IMR-90 (cell line): ENCODE data around the gene ASPG. TPM values are rescaled to one million over a fixed set of nuclear protein-coding genes. Genes with fewer than 3 reads are reported as not detected.

Source experiments
- ATAC-seq: fragments of 200-7000 bp; cut with Tn5 transposase; 2 replicates; pipeline ENCODE4 v1.9.1; 2020; ENCODE audit warnings: low read depth, mild to moderate bottlenecking, moderate library complexity
- BruUV-seq: library from RNA; stranded (reverse); fragments of 400-500 nt; replicated peaks from 2 replicates; lab custom pipeline; 2021; lab: Mats Ljungman, UMichigan
- CTCF ChIA-PET: fragments of 300-600 bp; formaldehyde crosslinking; extraction: SDS; loops from one replicate; lab custom pipeline; 2021; ENCODE audit warnings: antibody characterized with exemption; lab: Yijun Ruan, JAX
- POLR2A ChIA-PET: fragments of 300-600 bp; sonication (Branson Sonifier 250); formaldehyde crosslinking; loops from one replicate; lab custom pipeline; 2022; ENCODE audit warnings: antibody characterized with exemption; ENCODE audit not compliant: unreplicated experiment; lab: Charles Lee
- DNase-seq: peaks from one replicate; pipeline ENCODE4 v3.0.0; 2013
- H2AFZ ChIP-seq: replicated peaks from 2 replicates; pipeline ENCODE3; 2013; ENCODE audit warnings: low read length, mild to moderate bottlenecking; ENCODE audit not compliant: poor library complexity
- H2AK5ac ChIP-seq: 2 replicates; pipeline ENCODE4 v1.6.1; 2013; ENCODE audit warnings: low read depth, low read length, inconsistent platforms
- H2AK9ac ChIP-seq: replicated peaks from 2 replicates; pipeline ENCODE3; 2013; ENCODE audit warnings: mild to moderate bottlenecking, low read depth, low read length, moderate library complexity; ENCODE audit not compliant: poor library complexity
- H2BK120ac ChIP-seq: 2 replicates; pipeline ENCODE4 v1.6.1; 2013; ENCODE audit warnings: low read depth, low read length, inconsistent platforms
- H2BK15ac ChIP-seq: 3 replicates; pipeline ENCODE4 v1.6.1; 2013; ENCODE audit warnings: low read depth, low read length, inconsistent platforms
- H2BK20ac ChIP-seq: 2 replicates; pipeline ENCODE4 v1.6.1; 2013; ENCODE audit warnings: low read depth, mild to moderate bottlenecking, inconsistent platforms, low read length, moderate library complexity
- H2BK5ac ChIP-seq: 2 replicates; pipeline ENCODE4 v1.6.1; 2013; ENCODE audit warnings: mild to moderate bottlenecking, low read depth, low read length, inconsistent platforms; ENCODE audit not compliant: poor library complexity, severe bottlenecking
- H3K14ac ChIP-seq: replicated peaks from 2 replicates; pipeline ENCODE4 v1.6.1; 2013; ENCODE audit warnings: low read depth, low read length, inconsistent platforms
- H3K18ac ChIP-seq: 2 replicates; pipeline ENCODE4 v1.6.1; 2013; ENCODE audit warnings: low read depth, low read length, control low read depth
- H3K23ac ChIP-seq: 2 replicates; pipeline ENCODE4 v1.6.1; 2013; ENCODE audit warnings: low read depth, low read length, inconsistent platforms
- H3K27ac ChIP-seq: 2 replicates; pipeline ENCODE4 v1.5.1; 2013; ENCODE audit warnings: mild to moderate bottlenecking, control low read depth, low read length; ENCODE audit not compliant: insufficient read depth
- H3K27me3 ChIP-seq: 2 replicates; pipeline ENCODE4 v1.6.1; 2013; ENCODE audit warnings: low read length; ENCODE audit not compliant: control insufficient read depth, insufficient read depth
- H3K36me3 ChIP-seq: 2 replicates; pipeline ENCODE4 v1.6.1; 2013; ENCODE audit warnings: low read length, mixed read lengths; ENCODE audit not compliant: control insufficient read depth, insufficient read depth
- H3K4ac ChIP-seq: 2 replicates; pipeline ENCODE4 v1.6.1; 2013; ENCODE audit warnings: low read depth, low read length, inconsistent platforms
- H3K4me1 ChIP-seq: 2 replicates; pipeline ENCODE4 v1.6.1; 2013; ENCODE audit warnings: low read length, mixed read lengths; ENCODE audit not compliant: control insufficient read depth, insufficient read depth
- H3K4me2 ChIP-seq: 2 replicates; pipeline ENCODE4 v1.6.1; 2013; ENCODE audit warnings: low read depth, mild to moderate bottlenecking, control low read depth, low read length, moderate library complexity
- H3K4me3 ChIP-seq: 2 replicates; pipeline ENCODE4 v1.5.1; 2013; ENCODE audit warnings: low read depth, mild to moderate bottlenecking, control low read depth, low read length, moderate library complexity; ENCODE audit not compliant: insufficient read depth
- H3K56ac ChIP-seq: 2 replicates; pipeline ENCODE4 v1.6.1; 2013; ENCODE audit warnings: low read length, inconsistent platforms; ENCODE audit not compliant: insufficient read depth; ENCODE audit errors: extremely low read depth
- H3K79me1 ChIP-seq, 2 experiments: 2 replicates each; pipeline ENCODE4 v1.6.1; 2013; ENCODE audit warnings: low read length in 2 of 2, inconsistent platforms in 1 of 2, low read depth in 1 of 2
- H3K9ac ChIP-seq: 2 replicates; pipeline ENCODE4 v1.6.1; 2013; ENCODE audit warnings: low read depth, low read length, control low read depth
- H3K9me1 ChIP-seq: 2 replicates; pipeline ENCODE4 v1.6.1; 2013; ENCODE audit warnings: low read length, inconsistent platforms; ENCODE audit not compliant: insufficient read depth
- H3K9me3 ChIP-seq: 2 replicates; pipeline ENCODE4 v1.6.1; 2013; ENCODE audit warnings: low read length; ENCODE audit not compliant: control insufficient read depth, insufficient read depth
- H4K20me1 ChIP-seq: 2 replicates; pipeline ENCODE4 v1.6.1; 2013; ENCODE audit warnings: low read length, inconsistent platforms; ENCODE audit not compliant: insufficient read depth
- H4K5ac ChIP-seq: 2 replicates; pipeline ENCODE4 v1.6.1; 2013; ENCODE audit warnings: mild to moderate bottlenecking, low read depth, low read length, control low read depth
- H4K8ac ChIP-seq, 2 experiments: 2 replicates each; pipeline ENCODE4 v1.6.1; 2013; ENCODE audit warnings: low read depth in 2 of 2, low read length in 2 of 2, control low read depth in 1 of 2, inconsistent platforms in 1 of 2
- H4K91ac ChIP-seq: 2 replicates; pipeline ENCODE4 v1.6.1; 2013; ENCODE audit warnings: low read depth, low read length, inconsistent platforms; ENCODE audit not compliant: insufficient read depth
- BHLHE40 ChIP-seq: fragments of 150-350 bp; IDR thresholded peaks from 2 replicates; pipeline ENCODE4 v1.6.1; 2016; ENCODE audit warnings: mild to moderate bottlenecking, low read depth, low read length
- CEBPB ChIP-seq: IDR thresholded peaks from 2 replicates; pipeline ENCODE4 v1.6.1; 2012; ENCODE audit warnings: low read depth, low read length, improper control_type of control experiment
- CHD1 ChIP-seq: IDR thresholded peaks from 2 replicates; pipeline ENCODE4 v1.6.1; 2012; ENCODE audit warnings: low read depth, low read length, improper control_type of control experiment
- CTCF ChIP-seq: conservative IDR thresholded peaks from 2 replicates; pipeline ENCODE4 v1.5.1; 2012; ENCODE audit warnings: mild to moderate bottlenecking, low read depth, low read length, improper control_type of control experiment
- ELK1 ChIP-seq: fragments of 150-350 bp; IDR thresholded peaks from 2 replicates; pipeline ENCODE4 v1.6.1; 2016; ENCODE audit warnings: low read depth, mild to moderate bottlenecking, low read length, moderate library complexity, borderline replicate concordance
- FOS ChIP-seq: fragments of 150-350 bp; IDR thresholded peaks from 2 replicates; pipeline ENCODE4 v1.6.1; 2016; ENCODE audit warnings: low read depth, low read length
- MAFK ChIP-seq: IDR thresholded peaks from 2 replicates; pipeline ENCODE4 v1.6.1; 2012; ENCODE audit warnings: low read depth, low read length, improper control_type of control experiment
- MAZ ChIP-seq: IDR thresholded peaks from 2 replicates; pipeline ENCODE4 v1.6.1; 2012; ENCODE audit warnings: low read depth, mild to moderate bottlenecking, low read length, improper control_type of control experiment, moderate library complexity, borderline replicate concordance
- MXI1 ChIP-seq: IDR thresholded peaks from 2 replicates; pipeline ENCODE4 v1.6.1; 2012; ENCODE audit warnings: low read depth, mild to moderate bottlenecking, low read length, moderate library complexity, borderline replicate concordance
- NFE2L2 ChIP-seq: fragments of 150-350 bp; IDR thresholded peaks from 2 replicates; pipeline ENCODE4 v1.6.1; 2016; ENCODE audit warnings: low read depth, mild to moderate bottlenecking, low read length
- POLR2A ChIP-seq: IDR thresholded peaks from 2 replicates; pipeline ENCODE4 v1.6.1; 2012; ENCODE audit warnings: mild to moderate bottlenecking, low read depth, low read length
- RAD21 ChIP-seq: IDR thresholded peaks from 2 replicates; pipeline ENCODE4 v1.6.1; 2012; ENCODE audit warnings: low read length, improper control_type of control experiment
- RCOR1 ChIP-seq: IDR thresholded peaks from 2 replicates; pipeline ENCODE4 v1.6.1; 2012; ENCODE audit warnings: mild to moderate bottlenecking, low read length, improper control_type of control experiment; ENCODE audit not compliant: insufficient replicate concordance
- RFX5 ChIP-seq: IDR thresholded peaks from 2 replicates; pipeline ENCODE4 v1.8.0; 2012; ENCODE audit warnings: low read depth, mild to moderate bottlenecking, low read length, moderate library complexity
- SMC3 ChIP-seq: fragments of 150-350 bp; IDR thresholded peaks from 2 replicates; pipeline ENCODE4 v1.6.1; 2016; ENCODE audit warnings: low read depth, mild to moderate bottlenecking, antibody characterized with exemption, low read length, moderate library complexity
- USF2 ChIP-seq: fragments of 150-350 bp; IDR thresholded peaks from 2 replicates; pipeline ENCODE4 v1.6.1; 2017; ENCODE audit warnings: mild to moderate bottlenecking, antibody characterized with exemption, low read length, low read depth
- WGBS, 2 experiments: methylation state at CpG; one replicate each; pipeline versions ENCODE4 v1.1.5 to v1.1.7; 2013; ENCODE audit warnings: missing lambda C conversion rate in 2 of 2; ENCODE audit not compliant: insufficient read length in 1 of 2; ENCODE audit errors: extremely low coverage in 2 of 2; 5-methylcytosine and 5-hydroxymethylcytosine counted together
- dilution Hi-C: fragments of 300-500 bp; cut with HindIII; formaldehyde crosslinking; loops from one replicate; pipeline ENCODE4 v1.14.3; 2018; ENCODE audit warnings: low sequenced_read_pairs; ENCODE audit not compliant: unreplicated experiment
- in situ Hi-C: fragments of 300-500 bp; cut with MboI; formaldehyde crosslinking; loops from 3 replicates; pipeline ENCODE4 v1.14.3; 2019; ENCODE audit warnings: low sequenced_read_pairs, inconsistent platforms, mixed read lengths
- intact Hi-C: fragments of 100-400 bp; cut with micrococcal nuclease; formaldehyde crosslinking; loops from 2 replicates; pipeline ENCODE4 v1.10.0; 2022
- polyA plus RNA-seq, 3 experiments: library from polyadenylated mRNA; depleted of rRNA; stranded (reverse); fragments of >200 nt; gene quantifications; 2 replicates each; pipeline ENCODE4 v1.2.3, GENCODE V29; 2012; ENCODE audit warnings: low replicate concordance in 1 of 3
- total RNA-seq: library from RNA; depleted of rRNA; stranded (reverse); fragments of >200 nt; gene quantifications from 2 replicates; pipeline ENCODE4 v1.2.3, GENCODE V29; 2012

Gene ASPG
- total and polyA plus RNA-seq, 2 of the 4 experiments (the other 2 are of a cell fraction): not detected

- no peak overlapping the region for H3K27ac ChIP-seq
- ATAC-seq: no peak
These were observed 20.4 kb downstream of the ASPG start for GRCh38 chr14:104105822-104106470.

More at GRCh38 chr14:104105822-104106470, 20.4 kb downstream of the ASPG start:
- no peak overlapping the region for H3K18ac ChIP-seq
- BruUV-seq: no TSS peak
- H2AK9ac ChIP-seq: no peak overlapping the region
- H4K8ac ChIP-seq: no peak overlapping the region
- H3K14ac ChIP-seq: no peak overlapping the region
- no peak overlapping the region for H3K23ac ChIP-seq
- no peak overlapping the region for H3K4me3 ChIP-seq
- no peaks in the 10 kb centered on the region for H3K36me3 ChIP-seq
- dilution Hi-C loops (no loop called here), in situ Hi-C loops (no loop called here), intact Hi-C loops (no loop called here)
- no peak overlapping the region for H3K9ac ChIP-seq
- no peaks in the 10 kb centered on the region for H4K20me1 ChIP-seq
- H3K4ac ChIP-seq: no peak overlapping the region
- no peak overlapping the region for H2BK20ac ChIP-seq
- no peak overlapping the region for H2BK120ac ChIP-seq
- no peak overlapping the region for H2BK5ac ChIP-seq
- H3K79me1 ChIP-seq: no peaks in the 10 kb centered on the region
- TF ChIP-seq MAZ: no peak
- TF ChIP-seq NFE2L2: no peak
- TF ChIP-seq CTCF: no peak
- no peak for TF ChIP-seq USF2
- no peak for TF ChIP-seq BHLHE40
- no peak for TF ChIP-seq ELK1
- no peak for TF ChIP-seq SMC3
- no peak for TF ChIP-seq CEBPB
- no peak for TF ChIP-seq RAD21
- no peak for TF ChIP-seq FOS
- TF ChIP-seq RFX5: no peak
- no peak for TF ChIP-seq POLR2A
- TF ChIP-seq MXI1: no peak
- TF ChIP-seq RCOR1: no peak
- no peak for TF ChIP-seq MAFK
- no peak for TF ChIP-seq CHD1
- CTCF ChIA-PET: no interaction called here
- H3K4me1 ChIP-seq: no peaks in the 10 kb centered on the region
- H3K9me3 ChIP-seq: no peaks in the 10 kb centered on the region
- H3K9me1 ChIP-seq: no peaks in the 10 kb centered on the region
- DNase-seq: no peak
- no peak overlapping the region for H3K4me2 ChIP-seq
- no peak overlapping the region for H4K91ac ChIP-seq
- POLR2A ChIA-PET: no interaction called here
- no peak overlapping the region for H2AK5ac ChIP-seq
- WGBS, 2 experiments: 68% methylated on average over 10 of the region's 18 CpGs; no CpG with 5 or more reads in 1 of the 2 experiments
- no peaks in the 10 kb centered on the region for H3K27me3 ChIP-seq
- H2AFZ ChIP-seq: no peak overlapping the region
- no peak overlapping the region for H3K56ac ChIP-seq
- no peak overlapping the region for H2BK15ac ChIP-seq
- no peak overlapping the region for H4K5ac ChIP-seq
